HFFc6 (cell line): ENCODE results near the gene TNFRSF18. TPM values are rescaled to one million over a fixed set of nuclear protein-coding genes. Genes with fewer than 3 reads are reported as not detected.

Experiments
- DNase-seq: peaks from one replicate; pipeline ENCODE4 v3.0.0-alpha.2; 2018
- H3K27ac Mint-ChIP-seq: 2 replicates; pipeline ENCODE4 v1.8.0; 2020; ENCODE audit warnings: mild to moderate bottlenecking, mixed read lengths
- H3K27me3 Mint-ChIP-seq: 2 replicates; pipeline ENCODE4 v1.8.0; 2021; ENCODE audit warnings: mild to moderate bottlenecking, moderate library complexity, mixed read lengths; ENCODE audit not compliant: insufficient read depth
- H3K36me3 Mint-ChIP-seq: 2 replicates; pipeline ENCODE4 v1.8.0; 2021; ENCODE audit warnings: low read depth, mixed read lengths
- H3K4me1 Mint-ChIP-seq: 2 replicates; pipeline ENCODE4 v1.8.0; 2020; ENCODE audit warnings: low read depth, mixed read lengths
- H3K4me3 Mint-ChIP-seq: 2 replicates; pipeline ENCODE4 v1.8.0; 2020; ENCODE audit warnings: mild to moderate bottlenecking, moderate library complexity, mixed read lengths
- H3K9me3 Mint-ChIP-seq: 2 replicates; pipeline ENCODE4 v1.8.0; 2020; ENCODE audit warnings: mild to moderate bottlenecking, mixed read lengths
- CTCF ChIP-seq: fragments of 200-600 bp; sonication (generic); IDR thresholded peaks from 2 replicates; pipeline ENCODE4 v1.5.0; 2021; ENCODE audit warnings: antibody characterized with exemption, mild to moderate bottlenecking
- total RNA-seq, 6 experiments: library from RNA; stranded (reverse); fragmentation: NEBNext Ultra II Directional; extraction: Animal tissue kit (Norgen Biotek cat#: 25700); gene quantifications; 2 replicates in 1 of 6; 3 replicates in 5 of 6; pipeline ENCODE4 v1.2.3, GENCODE V29; 2021

TNFRSF18 gene
- total RNA-seq, 6 experiments from 2014 or later = not detected

- H3K4me1 Mint-ChIP-seq = peaks cover 4% of the 10 kb centered on the region; the same call in 1 of the 2 replicates
- no peaks in the 10 kb centered on the region for H3K9me3 Mint-ChIP-seq
- no peak overlapping the region for H3K4me3 Mint-ChIP-seq
- TF ChIP-seq CTCF = no peak
- peaks cover 9% of the 10 kb centered on the region for H3K27me3 Mint-ChIP-seq
- no peaks in the 10 kb centered on the region for H3K36me3 Mint-ChIP-seq
- no peak for DNase-seq
- no peak overlapping the region for H3K27ac Mint-ChIP-seq
Observed at GRCh38 chr1:1183221-1183747, 23.1 kb downstream of the TNFRSF18 start.

GRCh38 chr1:1182491-1183220, 23.7 kb downstream of the TNFRSF18 start:
- no peaks in the 10 kb centered on the region for H3K36me3 Mint-ChIP-seq
- DNase-seq = no peak
- no peak overlapping the region for H3K27ac Mint-ChIP-seq
- H3K4me1 Mint-ChIP-seq = no peaks in the 10 kb centered on the region
- no peak overlapping the region for H3K4me3 Mint-ChIP-seq
- H3K27me3 Mint-ChIP-seq = peaks cover 11% of the 10 kb centered on the region
- TF ChIP-seq CTCF = no peak
- H3K9me3 Mint-ChIP-seq = no peaks in the 10 kb centered on the region

- Mint-ChIP-seq H3K36me3 (no peaks in the 10 kb centered on the region), H3K4me1 (no peaks in the 10 kb centered on the region), H3K27ac (no peak overlapping the region), H3K9me3 (no peaks in the 10 kb centered on the region), H3K27me3 (peaks cover 8% of the 10 kb centered on the region), H3K4me3 (no peak overlapping the region)
- TF ChIP-seq CTCF = no peak
- DNase-seq = no peak
Observed at GRCh38 chr1:1181938-1182410, 24.4 kb downstream of the TNFRSF18 start.

- Mint-ChIP-seq H3K9me3 (no peaks in the 10 kb centered on the region), H3K27ac (no peak overlapping the region), H3K27me3 (peaks cover 11% of the 10 kb centered on the region), H3K36me3 (no peaks in the 10 kb centered on the region), H3K4me1 (no peaks in the 10 kb centered on the region), H3K4me3 (no peak overlapping the region)
- DNase-seq = no peak
- no peak for TF ChIP-seq CTCF
Observed at GRCh38 chr1:1181129-1181937, 25.1 kb downstream of the TNFRSF18 start.

- no peak for DNase-seq
- Mint-ChIP-seq H3K4me3 (no peak overlapping the region), H3K9me3 (no peaks in the 10 kb centered on the region), H3K4me1 (no peaks in the 10 kb centered on the region), H3K36me3 (no peaks in the 10 kb centered on the region), H3K27ac (no peak overlapping the region), H3K27me3 (peaks cover 22% of the 10 kb centered on the region)
- no peak for TF ChIP-seq CTCF
Observed at GRCh38 chr1:1179983-1180861, 26.2 kb downstream of the TNFRSF18 start.
